Activated CD8-positive, alpha-beta T cell treated with anti-CD3 and anti-CD28 coated beads for 36 hours (primary cell): Measurements from ENCODE around the gene PPP1R1A. TPM values are rescaled to one million over a fixed set of nuclear protein-coding genes. Genes with fewer than 3 reads are reported as not detected.

Experiments
- ATAC-seq: fragments of 200-7000 bp; cut with Tn5 transposase; one replicate; pipeline ENCODE4 v1.10.0; 2021; ENCODE audit warnings: mild to moderate bottlenecking, moderate library complexity
- CTCF ChIA-PET: fragments of 350-600 bp; sonication (Branson Sonifier 250); formaldehyde crosslinking; loops from one replicate; lab custom pipeline; 2021; ENCODE audit warnings: antibody characterized with exemption; lab: Charles Lee
- POLR2A ChIA-PET: fragments of 350-600 bp; sonication (Branson Sonifier 250); formaldehyde crosslinking; loops from one replicate; lab custom pipeline; 2021; ENCODE audit warnings: antibody characterized with exemption; lab: Charles Lee
- DNase-seq: peaks from one replicate; pipeline ENCODE4 v3.0.0-alpha.2; 2020
- H3K27ac Mint-ChIP-seq: one replicate; pipeline ENCODE4 v1.8.0; 2021; ENCODE audit warnings: mild to moderate bottlenecking, mixed read lengths
- H3K27me3 Mint-ChIP-seq: one replicate; pipeline ENCODE4 v1.8.0; 2021; ENCODE audit warnings: mixed read lengths
- H3K36me3 Mint-ChIP-seq: one replicate; pipeline ENCODE4 v1.8.0; 2021; ENCODE audit warnings: low read depth, mixed read lengths
- H3K4me1 Mint-ChIP-seq: one replicate; pipeline ENCODE4 v1.8.0; 2021; ENCODE audit warnings: low read depth, mixed read lengths
- H3K4me3 Mint-ChIP-seq: one replicate; pipeline ENCODE4 v1.8.0; 2021; ENCODE audit warnings: mild to moderate bottlenecking, moderate library complexity, mixed read lengths
- H3K9me3 Mint-ChIP-seq: one replicate; pipeline ENCODE4 v1.8.0; 2021; ENCODE audit warnings: mixed read lengths
- intact Hi-C: fragments of 100-400 bp; cut with micrococcal nuclease; formaldehyde crosslinking; loops from one replicate; pipeline ENCODE4 v1.10.0; 2022
- total RNA-seq, 2 experiments: library from RNA; stranded (reverse); gene quantifications; one replicate each; pipeline ENCODE4 v1.2.3, GENCODE V29; 2021
- TF ChIP-seq, protein P1 (sequence below): fragments of 200-600 bp; IDR thresholded peaks from one replicate; pipeline ENCODE4 v1.8.0; 2022; ENCODE audit warnings: antibody characterized with exemption, mild to moderate bottlenecking

Gene PPP1R1A
- total RNA-seq, 2 experiments from 2014 or later, result not detected

GRCh38 chr12:54544743-54545142 is 43.7 kb downstream of the PPP1R1A start:
- Mint-ChIP-seq H3K4me3 (no peak overlapping the region), H3K9me3 (no peaks in the 10 kb centered on the region), H3K36me3 (peaks cover 6% of the 10 kb centered on the region), H3K4me1 (peaks cover 18% of the 10 kb centered on the region), H3K27ac (no peak overlapping the region), H3K27me3 (peaks cover 1% of the 10 kb centered on the region)
- ChIA-PET POLR2A (no interaction called here), CTCF (interaction anchor here (10.8 kb wide), 1 partner anchor 18 kb away, joined by 65 read pairs; no protein-coding TSS in a partner anchor)
- DNase-seq (no peak), ATAC-seq (no peak)
- intact Hi-C loops, result no loop called here
- TF ChIP-seq, protein P1, sequence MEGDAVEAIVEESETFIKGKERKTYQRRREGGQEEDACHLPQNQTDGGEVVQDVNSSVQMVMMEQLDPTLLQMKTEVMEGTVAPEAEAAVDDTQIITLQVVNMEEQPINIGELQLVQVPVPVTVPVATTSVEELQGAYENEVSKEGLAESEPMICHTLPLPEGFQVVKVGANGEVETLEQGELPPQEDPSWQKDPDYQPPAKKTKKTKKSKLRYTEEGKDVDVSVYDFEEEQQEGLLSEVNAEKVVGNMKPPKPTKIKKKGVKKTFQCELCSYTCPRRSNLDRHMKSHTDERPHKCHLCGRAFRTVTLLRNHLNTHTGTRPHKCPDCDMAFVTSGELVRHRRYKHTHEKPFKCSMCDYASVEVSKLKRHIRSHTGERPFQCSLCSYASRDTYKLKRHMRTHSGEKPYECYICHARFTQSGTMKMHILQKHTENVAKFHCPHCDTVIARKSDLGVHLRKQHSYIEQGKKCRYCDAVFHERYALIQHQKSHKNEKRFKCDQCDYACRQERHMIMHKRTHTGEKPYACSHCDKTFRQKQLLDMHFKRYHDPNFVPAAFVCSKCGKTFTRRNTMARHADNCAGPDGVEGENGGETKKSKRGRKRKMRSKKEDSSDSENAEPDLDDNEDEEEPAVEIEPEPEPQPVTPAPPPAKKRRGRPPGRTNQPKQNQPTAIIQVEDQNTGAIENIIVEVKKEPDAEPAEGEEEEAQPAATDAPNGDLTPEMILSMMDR, result no peak

DNA sequence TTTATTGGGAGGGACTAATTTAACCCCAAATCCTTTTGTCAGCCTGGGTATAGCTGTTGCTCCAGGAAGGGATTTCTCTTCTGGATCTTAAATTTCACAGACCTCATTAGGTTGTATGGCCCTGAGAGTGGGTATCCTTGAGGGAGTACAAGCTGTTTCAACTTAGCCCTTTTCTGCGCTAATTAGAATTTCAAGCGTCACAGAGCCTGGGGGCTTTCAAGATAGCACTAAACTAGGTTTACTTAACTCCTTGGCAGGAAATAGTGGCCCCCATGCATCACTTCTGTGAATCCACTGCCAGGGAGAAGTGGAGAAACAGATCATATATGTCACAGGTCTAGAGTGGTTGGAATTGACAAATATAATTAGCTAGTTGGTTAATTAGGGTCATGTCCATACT is 44.9 kb downstream of the PPP1R1A start:
- no peaks in the 10 kb centered on the region for H3K27me3 Mint-ChIP-seq
- peaks cover 5% of the 10 kb centered on the region for H3K36me3 Mint-ChIP-seq
- H3K4me1 Mint-ChIP-seq, result peaks cover 10% of the 10 kb centered on the region
- H3K9me3 Mint-ChIP-seq, result no peaks in the 10 kb centered on the region
- DNase-seq, result no peak
- TF ChIP-seq, protein P1, result no peak
- ChIA-PET POLR2A (interaction anchor here (1.0 to 1.2 kb wide), 2 partner anchors 10 to 21 kb away, joined by 3 to 4 read pairs; no protein-coding TSS in a partner anchor), CTCF (interaction anchor here (1.3 to 10.8 kb wide), 2 partner anchors 16 to 144 kb away, joined by 4 to 65 read pairs; no protein-coding TSS in a partner anchor)
- intact Hi-C loops, result no loop called here
- no peak for ATAC-seq
- H3K4me3 Mint-ChIP-seq, result no peak overlapping the region
- H3K27ac Mint-ChIP-seq, result no peak overlapping the region

GRCh38 chr12:54541751-54542290 is 46.6 kb downstream of the PPP1R1A start:
- ChIA-PET CTCF (interaction anchor here (10.8 kb wide), 1 partner anchor 15 kb away, joined by 65 read pairs; no protein-coding TSS in a partner anchor), POLR2A (no interaction called here)
- H3K9me3 Mint-ChIP-seq, result no peaks in the 10 kb centered on the region
- H3K4me1 Mint-ChIP-seq, result peaks cover 5% of the 10 kb centered on the region
- peaks cover 6% of the 10 kb centered on the region for H3K36me3 Mint-ChIP-seq
- H3K4me3 Mint-ChIP-seq, result no peak overlapping the region
- intact Hi-C loops, result no loop called here
- no peaks in the 10 kb centered on the region for H3K27me3 Mint-ChIP-seq
- no peak overlapping the region for H3K27ac Mint-ChIP-seq
- TF ChIP-seq, protein P1, result no peak
- ATAC-seq, result no peak
- DNase-seq, result no peak

GRCh38 chr12:54538136-54538700 is 50.2 kb downstream of the PPP1R1A start:
- intact Hi-C loops, result no loop called here
- Mint-ChIP-seq H3K27ac (peak overlapping the region; percentile 41), H3K36me3 (peaks cover 28% of the 10 kb centered on the region), H3K4me3 (no peak overlapping the region), H3K4me1 (peaks cover 15% of the 10 kb centered on the region), H3K27me3 (no peaks in the 10 kb centered on the region), H3K9me3 (no peaks in the 10 kb centered on the region)
- ATAC-seq, result no peak
- POLR2A ChIA-PET, result interaction anchor here (0.6 to 2.0 kb wide), 2 partner anchors 10 to 269 kb away, joined by 3 to 8 read pairs; no protein-coding TSS in a partner anchor
- DNase-seq, result no peak
- CTCF ChIA-PET, result interaction anchor here (1.3 to 2.7 kb wide), 4 partner anchors 11 to 159 kb away, joined by 4 to 13 read pairs (median 6); no protein-coding TSS in a partner anchor
- TF ChIP-seq, protein P1, result no peak

GRCh38 chr12:54535474-54535873 is 53.0 kb downstream of the PPP1R1A start:
- CTCF ChIA-PET, result interaction anchor here (1.0 to 1.2 kb wide), 2 partner anchors 8 to 136 kb away, joined by 4 read pairs; no protein-coding TSS in a partner anchor
- POLR2A ChIA-PET, result interaction anchor here (0.9 kb wide), 1 partner anchor 14 kb away, joined by 3 read pairs; the partner anchor contains the start of gene PDE1B
- DNase-seq, result no peak
- ATAC-seq, result peak; percentile 62
- TF ChIP-seq, protein P1, result no peak
- Mint-ChIP-seq H3K36me3 (peaks cover 35% of the 10 kb centered on the region), H3K27me3 (no peaks in the 10 kb centered on the region), H3K4me1 (peaks cover 15% of the 10 kb centered on the region), H3K27ac (peak overlapping the region; percentile 81), H3K9me3 (no peaks in the 10 kb centered on the region), H3K4me3 (no peak overlapping the region)
- intact Hi-C loops, result no loop called here
